Right cardiac atrium (tissue), 5 donors: ENCODE results near the gene POLR1E. TPM values are rescaled to one million over a fixed set of nuclear protein-coding genes. Genes with fewer than 3 reads are reported as not detected.

Experiments
- ATAC-seq, 2 donors: fragments of 200-7000 bp; cut with Tn5 transposase; one replicate each; pipeline versions ENCODE4 v1.8.0 to v1.9.1; 2020; ENCODE audit warnings: moderate library complexity in 2 of 2, mild to moderate bottlenecking in 1 of 2
- DNase-seq, 3 donors: peaks; one replicate each; pipeline ENCODE4 v3.0.0-alpha.2; 2020
- H3K27ac ChIP-seq: one replicate; pipeline ENCODE4 v1.5.1; 2013; ENCODE audit warnings: mild to moderate bottlenecking, low read length, control low read depth, moderate library complexity
- H3K27me3 ChIP-seq: one replicate; pipeline ENCODE4 v1.6.1; 2013; ENCODE audit not compliant: control insufficient read depth, insufficient read depth
- H3K4me1 ChIP-seq: one replicate; pipeline ENCODE4 v1.6.1; 2013; ENCODE audit warnings: low read length; ENCODE audit not compliant: control insufficient read depth, insufficient read depth
- H3K4me3 ChIP-seq: one replicate; pipeline ENCODE4 v1.5.1; 2013; ENCODE audit warnings: low read length, control low read depth
- H3K9me3 ChIP-seq: one replicate; pipeline ENCODE4 v1.6.1; 2013; ENCODE audit warnings: low read length; ENCODE audit not compliant: control insufficient read depth
- WGBS: extraction: QIAGEN DNeasy Blood & Tissue Kit; methylation state at CpG from one replicate; pipeline ENCODE4 v1.1.7; 2013; 5-methylcytosine and 5-hydroxymethylcytosine counted together
- intact Hi-C, 4 donors: fragments of 100-400 bp; cut with DNase I; formaldehyde crosslinking; loops; one replicate each; pipeline versions ENCODE4 v1.11.0 to v1.14.0; 2022 to 2023
- long read RNA-seq, 4 donors: library from polyadenylated mRNA; unstranded; transcript quantifications; one replicate each; pipeline ENCODE4 v2.0.0, GENCODE V29; 2020 to 2021
- polyA plus RNA-seq: library from polyadenylated mRNA; stranded (reverse); fragments of 200-250 nt; gene quantifications from one replicate; pipeline ENCODE4 v1.2.3, GENCODE V29; 2013
- total RNA-seq, 4 donors: library from RNA; stranded (reverse); fragmentation: NEBNext Ultra II Directional; extraction: Animal tissue kit (Norgen Biotek cat#: 25700); gene quantifications; one replicate each; pipeline ENCODE4 v1.2.1, GENCODE V29; 2021
- donor health status: healthy with polysubstance abuse.
- donor health status: DM: no; HTN: yes; CAD: no.
- donor health status: DM: no; HTN: no; CAD: no.
- donor health status: DM: no; HTN: yes; CAD: no; lungs with severe emphysema.
- donor health status: DM: yes; HTN: yes; CAD: no.

POLR1E gene, protein sequence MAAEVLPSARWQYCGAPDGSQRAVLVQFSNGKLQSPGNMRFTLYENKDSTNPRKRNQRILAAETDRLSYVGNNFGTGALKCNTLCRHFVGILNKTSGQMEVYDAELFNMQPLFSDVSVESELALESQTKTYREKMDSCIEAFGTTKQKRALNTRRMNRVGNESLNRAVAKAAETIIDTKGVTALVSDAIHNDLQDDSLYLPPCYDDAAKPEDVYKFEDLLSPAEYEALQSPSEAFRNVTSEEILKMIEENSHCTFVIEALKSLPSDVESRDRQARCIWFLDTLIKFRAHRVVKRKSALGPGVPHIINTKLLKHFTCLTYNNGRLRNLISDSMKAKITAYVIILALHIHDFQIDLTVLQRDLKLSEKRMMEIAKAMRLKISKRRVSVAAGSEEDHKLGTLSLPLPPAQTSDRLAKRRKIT
- total RNA-seq (10 to 100 TPM; 13.0 to 16.6 (median 15.6) TPM), polyA plus RNA-seq (9.3 TPM)
- long read RNA-seq, donor 1, transcript POLR1E-202 (12 exons, 1,868 nt), result major isoform, 12 of 12 reads
- long read RNA-seq, donor 1, partial matches to known transcripts, result 0 of 12 reads
- long read RNA-seq, donor 1, other reads (novel, unspliced or antisense), result 0 of 12 reads
- long read RNA-seq, donor 2, transcript POLR1E-202 (12 exons, 1,868 nt), result major isoform, 11 of 11 reads
- long read RNA-seq, donor 2, partial matches to known transcripts, result 0 of 11 reads
- long read RNA-seq, donor 2, other reads (novel, unspliced or antisense), result 0 of 11 reads
- long read RNA-seq, donor 3, transcript POLR1E-202 (12 exons, 1,868 nt), result major isoform, 54 of 60 reads
- long read RNA-seq, donor 3, partial matches to known transcripts, result 0 of 60 reads
- long read RNA-seq, donor 3, other reads (novel, unspliced or antisense), result 2 of 60 reads
- long read RNA-seq, donor 4, transcript POLR1E-202 (12 exons, 1,868 nt), result major isoform, 8 of 8 reads
- long read RNA-seq, donor 4, partial matches to known transcripts, result 0 of 8 reads
- long read RNA-seq, donor 4, other reads (novel, unspliced or antisense), result 0 of 8 reads

DNA sequence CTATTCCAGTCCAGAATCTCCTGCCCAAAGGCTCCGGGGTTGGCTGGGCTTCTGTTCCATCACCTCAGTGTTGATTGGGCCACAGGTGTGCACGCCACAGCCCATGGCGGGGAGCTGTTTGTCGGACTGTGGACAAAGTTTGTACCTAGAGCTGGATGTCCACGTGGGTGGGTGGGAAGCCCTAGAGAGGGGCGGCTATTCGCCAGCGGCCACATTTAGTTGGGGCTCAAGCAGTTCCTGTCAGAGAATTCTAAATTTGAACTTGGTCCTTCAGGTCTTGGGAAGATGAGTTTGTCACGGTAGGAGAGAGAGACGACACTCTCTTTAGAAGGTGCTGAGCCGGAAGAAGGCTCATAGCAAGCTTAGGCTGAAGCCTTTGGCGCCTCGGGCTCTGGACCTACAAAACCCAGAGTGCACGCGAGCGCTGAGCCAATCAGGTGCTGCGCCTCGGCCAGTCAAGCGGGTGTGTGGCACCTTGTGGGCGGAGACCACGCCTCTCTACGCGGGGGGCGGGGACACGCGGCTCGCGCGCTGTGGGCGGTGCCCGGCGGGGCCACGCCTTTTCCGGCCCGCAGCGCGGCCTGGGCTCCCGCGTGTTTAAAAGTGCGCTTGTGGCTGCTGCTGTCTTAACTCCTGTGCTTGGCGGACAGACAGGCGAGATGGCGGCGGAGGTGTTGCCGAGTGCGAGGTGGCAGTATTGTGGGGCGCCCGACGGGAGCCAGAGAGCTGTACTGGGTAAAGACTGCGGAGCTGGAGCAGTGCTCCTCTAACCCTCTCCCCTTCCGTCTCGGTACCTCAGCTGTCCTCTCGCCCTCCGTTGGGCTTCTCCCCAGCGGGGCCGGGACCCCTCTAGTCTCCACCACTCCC is at the start of gene POLR1E:
Gene POLR1E, plus strand, starts transcription at position 560 of the 867 bp plus-strand sequence. Its CDS starts 100 bp downstream, at position 660.
- H3K27ac ChIP-seq, result peak within 1 kb of the TSS; percentile 27
- peaks cover 10% of the 10 kb centered on the region for H3K4me1 ChIP-seq
- peak; percentile 94 to 98 (median 97) for DNase-seq
- H3K27me3 ChIP-seq, result no peaks in the 10 kb centered on the region
- H3K9me3 ChIP-seq, result no peaks in the 10 kb centered on the region
- intact Hi-C loops, result no loop called here
- peak; percentile 98 to 99 for ATAC-seq
- WGBS, result 3% methylated on average over 56 of the region's 56 CpGs
- H3K4me3 ChIP-seq, result peak within 1 kb of the TSS; percentile 43

DNA sequence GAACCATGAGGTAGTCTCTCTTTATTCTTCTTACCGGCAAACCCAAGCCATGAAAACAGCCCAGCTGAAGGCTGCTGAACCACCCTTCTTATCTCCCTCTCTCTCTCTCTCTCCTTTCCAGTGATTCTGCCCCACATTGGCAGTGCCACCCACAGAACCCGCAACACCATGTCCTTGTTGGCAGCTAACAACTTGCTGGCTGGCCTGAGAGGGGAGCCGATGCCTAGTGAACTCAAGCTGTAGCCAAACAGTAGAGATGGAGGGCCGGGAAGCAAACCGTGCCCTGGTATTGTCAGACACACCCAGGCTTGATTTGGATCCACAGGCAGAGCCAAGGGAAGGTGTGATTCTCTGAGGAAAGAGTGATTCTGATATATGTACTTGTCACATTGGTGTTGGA is 49.2 kb upstream of the POLR1E start:
- peak in 1 of 3 donors; percentile 64 for DNase-seq
- intact Hi-C loops, result no loop called here
- no peaks in the 10 kb centered on the region for H3K27me3 ChIP-seq
- peak overlapping the region; percentile 53 for H3K27ac ChIP-seq
- peaks cover 14% of the 10 kb centered on the region for H3K4me1 ChIP-seq
- peak; percentile 39 to 60 for ATAC-seq
- WGBS, result 69% methylated on average over 5 of the region's 5 CpGs
- H3K4me3 ChIP-seq, result no peak overlapping the region
- no peaks in the 10 kb centered on the region for H3K9me3 ChIP-seq

DNA sequence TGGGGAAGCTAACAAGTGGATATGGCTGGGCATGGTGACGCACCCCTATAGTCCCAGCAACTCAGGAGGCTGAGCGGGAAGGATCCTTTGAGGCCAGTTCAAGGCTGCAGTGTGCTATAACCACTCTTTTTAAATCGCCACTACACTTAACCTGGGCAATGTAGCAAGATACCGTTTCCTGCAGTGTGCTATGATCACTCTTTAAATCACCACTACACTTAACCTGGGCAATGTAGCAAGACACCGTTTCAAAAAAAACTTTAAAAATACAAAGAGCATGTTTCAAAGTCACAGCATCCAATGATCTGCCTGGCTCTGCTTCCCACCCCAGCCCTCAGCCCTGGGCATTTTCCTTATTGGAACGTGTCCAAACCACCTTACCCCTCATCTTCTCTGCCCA is 48.7 kb upstream of the POLR1E start:
- no peak overlapping the region for H3K27ac ChIP-seq
- ATAC-seq (no peak), DNase-seq (no peak)
- no peaks in the 10 kb centered on the region for H3K27me3 ChIP-seq
- H3K4me1 ChIP-seq, result peaks cover 14% of the 10 kb centered on the region
- 91% methylated on average over 6 of the region's 6 CpGs for WGBS
- no peak overlapping the region for H3K4me3 ChIP-seq
- H3K9me3 ChIP-seq, result no peaks in the 10 kb centered on the region
- intact Hi-C loops, result no loop called here

DNA sequence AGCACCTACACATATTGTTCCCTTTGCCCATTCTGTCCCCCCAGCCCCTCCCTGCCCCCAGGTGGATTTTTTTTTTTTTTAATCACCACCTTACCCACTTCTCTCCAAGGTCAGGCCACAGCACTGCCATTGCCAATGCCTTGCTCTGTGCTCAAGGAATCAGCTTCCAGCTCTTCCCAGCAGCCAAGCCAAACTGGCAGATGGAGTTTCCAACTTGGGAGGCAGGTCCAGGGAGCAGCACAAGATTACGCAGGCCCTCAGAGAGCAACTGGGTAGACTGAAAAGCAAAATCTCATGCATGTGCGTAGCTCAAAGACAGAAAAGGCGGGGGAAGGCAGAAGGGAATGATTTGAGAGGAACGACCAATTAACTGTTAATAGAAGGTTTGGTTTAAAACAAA is 48.1 kb upstream of the POLR1E start:
- Histone ChIP-seq H3K27me3 (no peaks in the 10 kb centered on the region), H3K4me1 (peaks cover 14% of the 10 kb centered on the region), H3K9me3 (no peaks in the 10 kb centered on the region), H3K4me3 (no peak overlapping the region), H3K27ac (no peak overlapping the region)
- 69% methylated on average over 4 of the region's 4 CpGs for WGBS
- ATAC-seq, result peak; percentile 8 to 45
- DNase-seq, result peak in 2 of 3 donors; percentile 65 to 77
- intact Hi-C loops, result no loop called here

DNA sequence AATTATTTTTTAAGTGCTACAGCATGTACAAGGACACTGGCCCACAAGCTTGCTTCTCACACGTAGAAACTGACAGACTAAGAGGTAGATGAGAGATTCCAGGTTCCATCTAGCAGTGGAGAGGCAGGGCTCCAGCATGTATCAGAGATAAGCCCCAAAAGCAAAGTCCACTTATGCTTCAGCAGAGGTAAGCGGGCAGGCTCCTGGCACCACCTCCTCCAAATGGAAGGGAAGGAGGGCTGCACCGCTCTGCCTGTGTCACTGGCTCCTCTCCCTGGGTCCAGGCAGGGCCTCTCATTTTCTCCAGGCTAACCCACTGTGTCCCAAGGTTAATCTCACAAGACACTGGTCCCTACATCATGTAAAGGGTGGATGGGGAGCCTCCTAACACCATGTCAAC is 47.4 kb upstream of the POLR1E start:
- Histone ChIP-seq H3K27me3 (no peaks in the 10 kb centered on the region), H3K4me1 (peaks cover 14% of the 10 kb centered on the region), H3K27ac (peak overlapping the region; percentile 8), H3K9me3 (no peaks in the 10 kb centered on the region), H3K4me3 (no peak overlapping the region)
- no peak for ATAC-seq
- WGBS, result 72% methylated on average over 3 of the region's 3 CpGs
- intact Hi-C loops, result no loop called here
- no peak for DNase-seq

DNA sequence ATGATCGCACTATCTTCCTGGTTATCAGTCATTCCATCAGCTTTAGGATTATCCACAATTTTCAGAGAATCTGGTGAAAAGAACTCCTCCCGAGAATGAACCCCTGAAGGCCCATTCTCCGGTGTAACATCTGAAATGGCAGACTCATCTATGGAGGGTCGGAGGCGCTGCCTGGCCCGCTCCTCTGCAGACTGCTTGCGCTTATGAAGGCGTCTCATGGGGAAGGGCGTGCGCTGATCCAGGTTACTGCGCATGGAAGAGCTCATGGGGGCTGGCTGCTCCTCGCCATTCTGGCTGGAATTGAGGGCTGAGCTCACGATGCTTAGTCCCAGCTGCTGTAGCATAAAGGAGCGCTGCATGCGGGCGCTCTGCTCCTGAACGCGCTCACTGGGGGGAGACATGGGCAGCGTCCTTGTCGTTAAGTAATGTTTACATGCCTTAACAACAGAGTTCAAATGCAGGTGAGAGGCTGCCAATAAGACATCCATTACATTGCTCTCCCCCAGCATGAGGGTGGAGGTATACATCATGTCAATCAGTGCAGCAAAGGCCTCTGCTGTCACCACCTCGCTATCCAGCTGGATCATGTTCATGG is 43.9 kb upstream of the POLR1E start:
- no peak overlapping the region for H3K4me3 ChIP-seq
- H3K9me3 ChIP-seq, result no peaks in the 10 kb centered on the region
- H3K27ac ChIP-seq, result no peak overlapping the region
- H3K4me1 ChIP-seq, result peaks cover 6% of the 10 kb centered on the region
- no peaks in the 10 kb centered on the region for H3K27me3 ChIP-seq
- DNase-seq (no peak), ATAC-seq (no peak)
- intact Hi-C loops, result no loop called here
- 88% methylated on average over 21 of the region's 21 CpGs for WGBS

DNA sequence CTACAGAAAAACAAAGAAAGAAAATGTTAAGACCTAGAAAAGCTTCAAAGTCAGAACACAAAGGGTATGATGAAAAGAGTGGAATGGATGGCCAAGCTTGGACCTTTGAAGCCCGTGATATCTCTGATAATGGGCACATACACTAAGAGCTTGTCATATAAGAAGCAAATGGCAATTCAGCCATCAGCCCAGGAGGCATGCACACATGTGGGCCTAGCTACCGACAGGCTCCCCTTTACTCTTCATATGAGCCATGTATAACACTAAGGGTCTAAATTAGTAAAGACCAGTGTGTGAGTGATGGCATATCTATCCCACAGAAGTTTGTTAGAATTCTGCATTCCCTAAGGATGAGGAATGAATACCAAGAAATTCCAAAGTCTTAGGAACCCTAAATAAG is 43.2 kb upstream of the POLR1E start:
- Histone ChIP-seq H3K4me3 (no peak overlapping the region), H3K9me3 (no peaks in the 10 kb centered on the region), H3K4me1 (peaks cover 6% of the 10 kb centered on the region), H3K27ac (no peak overlapping the region), H3K27me3 (no peaks in the 10 kb centered on the region)
- 84% methylated on average over 2 of the region's 2 CpGs for WGBS
- intact Hi-C loops, result no loop called here
- no peak for ATAC-seq
- DNase-seq, result no peak

DNA sequence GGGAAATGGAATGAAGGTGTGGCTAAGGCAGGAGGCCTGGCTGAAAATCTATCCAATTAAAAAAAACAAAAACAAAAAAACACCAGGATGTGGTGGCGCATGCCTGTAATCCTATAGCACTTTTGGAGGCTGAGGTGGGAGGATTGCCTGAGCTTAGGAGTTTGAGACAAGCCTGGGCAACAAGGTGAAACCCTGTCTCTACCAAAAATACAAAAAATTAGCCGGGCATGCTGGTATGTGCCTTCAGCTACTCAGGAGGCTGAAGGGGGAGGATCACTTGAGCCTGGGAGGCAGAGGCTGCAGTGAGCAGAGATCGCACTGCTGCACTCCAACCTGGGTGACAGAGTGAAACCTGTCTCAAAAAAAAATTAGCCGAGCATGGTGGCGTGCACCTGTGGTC is 42.2 kb upstream of the POLR1E start:
- ATAC-seq (no peak), DNase-seq (no peak)
- no peaks in the 10 kb centered on the region for H3K9me3 ChIP-seq
- H3K4me3 ChIP-seq, result no peak overlapping the region
- H3K4me1 ChIP-seq, result peaks cover 3% of the 10 kb centered on the region
- intact Hi-C loops, result no loop called here
- no peak overlapping the region for H3K27ac ChIP-seq
- H3K27me3 ChIP-seq, result no peaks in the 10 kb centered on the region
- WGBS, result 88% methylated on average over 5 of the region's 5 CpGs

DNA sequence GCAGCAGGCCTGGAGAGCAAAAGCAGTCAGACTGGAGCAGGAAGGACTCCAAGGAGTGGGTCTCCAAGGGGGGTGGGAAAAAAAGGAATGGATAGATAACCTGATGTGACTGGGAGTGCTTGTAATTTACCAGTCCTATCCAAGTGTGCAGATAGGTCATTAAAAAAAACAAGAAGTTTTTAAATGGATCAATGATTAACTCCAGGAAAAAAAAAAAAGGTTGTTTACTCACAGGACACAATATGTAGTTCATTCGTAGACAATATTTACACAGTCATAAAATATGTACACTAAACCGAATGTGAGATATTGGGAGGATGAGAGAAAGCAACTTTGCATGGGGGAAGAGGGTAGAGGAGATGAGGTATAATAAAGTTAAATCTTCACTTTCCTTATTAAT is 40.9 kb upstream of the POLR1E start:
- H3K9me3 ChIP-seq, result no peaks in the 10 kb centered on the region
- H3K27ac ChIP-seq, result no peak overlapping the region
- WGBS, result 88% methylated on average over 2 of the region's 2 CpGs
- intact Hi-C loops, result no loop called here
- no peaks in the 10 kb centered on the region for H3K27me3 ChIP-seq
- H3K4me3 ChIP-seq, result no peak overlapping the region
- DNase-seq, result no peak
- peaks cover 2% of the 10 kb centered on the region for H3K4me1 ChIP-seq
- ATAC-seq, result no peak

DNA sequence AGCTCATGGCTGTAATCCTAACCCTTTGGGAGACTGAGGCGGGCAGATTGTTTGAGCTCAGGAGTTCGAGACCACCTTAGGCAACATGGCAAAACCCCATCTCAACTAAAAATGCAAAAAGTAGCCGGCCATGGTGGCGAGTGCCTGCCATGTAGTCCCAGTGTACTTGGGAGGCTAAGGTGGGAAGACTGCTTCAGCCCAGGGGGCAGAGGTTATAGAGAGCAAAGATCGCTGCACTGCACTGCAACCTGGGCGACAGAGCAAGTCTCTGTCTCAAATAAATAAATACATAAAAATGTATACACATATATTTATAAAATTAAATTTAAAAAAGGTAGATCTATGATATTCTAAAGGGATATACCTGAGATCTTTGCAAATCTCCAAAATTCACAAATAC is 39.9 kb upstream of the POLR1E start:
- no peak overlapping the region for H3K4me3 ChIP-seq
- no peak for ATAC-seq
- DNase-seq, result no peak
- no peak overlapping the region for H3K27ac ChIP-seq
- no peaks in the 10 kb centered on the region for H3K9me3 ChIP-seq
- intact Hi-C loops, result no loop called here
- 96% methylated on average over 6 of the region's 6 CpGs for WGBS
- H3K27me3 ChIP-seq, result no peaks in the 10 kb centered on the region
- H3K4me1 ChIP-seq, result peaks cover 2% of the 10 kb centered on the region
